ENCODE measurements around the gene DLG3. TPM values are rescaled to one million over a fixed set of nuclear protein-coding genes. Genes with fewer than 3 reads are reported as not detected.

Gene DLG3
- total and polyA plus RNA-seq, 5 donors = 7.3 to 20.8 (median 15.1) TPM

Other genes starting within 250 kb of the DLG3 start
- not detected for gene AWAT1, start 210.2 kb upstream of the DLG3 start, total RNA-seq
- not detected for gene AWAT1, start 210.2 kb upstream of the DLG3 start, polyA plus RNA-seq
- not detected for gene P2RY4, start 184.6 kb upstream of the DLG3 start, total RNA-seq
- gene P2RY4, start 184.6 kb upstream of the DLG3 start, polyA plus RNA-seq = 0.05 TPM
- gene ARR3, start 176.5 kb upstream of the DLG3 start, total RNA-seq = not detected
- not detected for gene ARR3, start 176.5 kb upstream of the DLG3 start, polyA plus RNA-seq
- not detected for gene RAB41, start 162.7 kb upstream of the DLG3 start, total RNA-seq
- gene RAB41, start 162.7 kb upstream of the DLG3 start, polyA plus RNA-seq = not detected
- 10 to 100 TPM; 34.6 to 41.4 (median 40.4) TPM for gene PDZD11, start 154.9 kb upstream of the DLG3 start, total RNA-seq
- gene PDZD11, start 154.9 kb upstream of the DLG3 start, polyA plus RNA-seq = 64.4 TPM
- under 1 TPM; 0.14 to 0.65 (median 0.44) TPM for gene KIF4A, start 154.7 kb upstream of the DLG3 start, total RNA-seq
- gene KIF4A, start 154.7 kb upstream of the DLG3 start, polyA plus RNA-seq = 0.05 TPM
- not detected for gene GDPD2, start 21.5 kb upstream of the DLG3 start, total RNA-seq
- not detected for gene GDPD2, start 21.5 kb upstream of the DLG3 start, polyA plus RNA-seq

Data from right cardiac atrium (tissue), 5 donors.